Pancreas (tissue), 10 donors: Measurements from ENCODE around the gene RPRD1A. TPM values are rescaled to one million over a fixed set of nuclear protein-coding genes. Genes with fewer than 3 reads are reported as not detected.

Source experiments
- ATAC-seq, 4 donors: fragments of 200-7000 bp; cut with Tn5 transposase; one replicate each; pipeline versions ENCODE4 v1.8.0 to v1.9.1; 2020; ENCODE audit warnings: mild to moderate bottlenecking in 4 of 4, moderate library complexity in 4 of 4
- DNase-seq, 6 donors: peaks; one replicate each; pipeline ENCODE4 v3.0.0-alpha.2; 2020
- FAIRE-seq: peaks from 2 replicates; lab custom pipeline; 2012; peaks lifted over from hg19 to GRCh38; lab: Jason Lieb, UNC
- H3K27ac ChIP-seq, 4 donors: fragments of 200-600 bp; sonication (generic); 1 replicate in 3 of 4; 2 replicates in 1 of 4; pipeline versions ENCODE4 v1.5.0 to v1.8.0; 2020
- H3K27me3 ChIP-seq, 4 donors: fragments of 200-600 bp; one replicate each; pipeline ENCODE4 v1.8.0; 2021
- H3K36me3 ChIP-seq, 3 donors: fragments of 200-600 bp; sonication (generic) in 1 of 3; one replicate each; pipeline versions ENCODE4 v1.5.0 to v1.8.0; 2020 to 2021
- H3K4me1 ChIP-seq, 3 donors: fragments of 200-600 bp; one replicate each; pipeline ENCODE4 v1.8.0; 2021
- H3K4me3 ChIP-seq, 4 donors: fragments of 200-600 bp; sonication (generic) in 2 of 4; one replicate each; pipeline versions ENCODE4 v1.5.0 to v1.8.0; 2020 to 2021
- H3K9me3 ChIP-seq, 4 donors: fragments of 200-600 bp; one replicate each; pipeline ENCODE4 v1.8.0; 2021
- WGBS, 2 donors: extraction: QIAGEN DNeasy Blood & Tissue Kit; methylation state at CpG; one replicate each; pipeline ENCODE4 v1.1.7; 2013; 5-methylcytosine and 5-hydroxymethylcytosine counted together
- intact Hi-C, 3 donors: fragments of 100-400 bp; cut with DNase I; formaldehyde crosslinking; loops; one replicate each; pipeline versions ENCODE4 v1.11.1 to v1.14.2; 2022
- polyA plus RNA-seq, 2 donors: library from polyadenylated mRNA; stranded (reverse); fragments of 200-250 nt; gene quantifications; one replicate each; pipeline ENCODE4 v1.2.3, GENCODE V29; 2013
- total RNA-seq, 6 donors: library from RNA; stranded (reverse); fragmentation: NEBNext Ultra II Directional in 4 of 6; extraction: Animal tissue kit (Norgen Biotek cat#: 25700) in 4 of 6; gene quantifications; one replicate each; pipeline versions ENCODE4 v1.2.1 to v1.2.4, GENCODE V29; 2021 to 2023
- TF ChIP-seq, protein P1 (sequence below), 4 donors: fragments of 200-600 bp; sonication (generic) in 3 of 4; IDR thresholded peaks; one replicate each; pipeline versions ENCODE4 v1.5.0 to v1.8.0; 2021; ENCODE audit warnings: antibody characterized with exemption in 4 of 4
- donor health status: healthy with polysubstance abuse.
- donor health status: DM: no; HTN: no; CAD: no; lungs with moderate emphysema.
- donor health status: DM: no; HTN: no; CAD: no.
- donor health status: control.
- donor health status: control.
- donor health status: Bipolar disorder and iron deficiency.
- donor health status: DM: yes; HTN: yes; CAD: no.
- donor health status: DM: no; HTN: no; CAD: no.
- donor health status: DM: no; HTN: no; CAD: no.
- donor health status: DM: yes; HTN: yes; CAD: no.

RPRD1A gene
- total and polyA plus RNA-seq, 8 donors = 14.0 to 30.9 (median 21.9) TPM

DNA sequence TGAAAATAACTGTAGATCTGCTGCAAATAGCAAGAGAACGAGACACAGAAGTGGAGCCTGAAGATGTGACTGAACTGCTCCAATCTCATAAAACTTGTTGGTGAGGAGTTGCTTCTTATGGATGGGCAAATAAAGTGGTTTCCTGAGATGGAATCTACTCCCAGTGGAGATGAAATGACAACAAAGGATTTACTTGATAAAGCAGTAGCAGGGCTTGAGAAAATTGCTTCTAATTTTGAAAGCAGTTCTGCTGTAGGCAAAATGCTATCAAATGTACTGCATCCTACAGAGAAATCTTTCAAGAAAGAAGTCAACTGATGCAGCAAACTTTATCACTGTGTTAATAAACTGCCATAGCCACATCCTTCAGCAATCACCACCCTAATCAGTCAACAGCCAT lies 44.0 kb downstream of the RPRD1A start:
- WGBS, 2 donors = 92 to 97% methylated on average over 1 of the region's 1 CpG

GRCh38 chr18:36020174-36020711 lies 47.1 kb downstream of the RPRD1A start:
- intact Hi-C loops = no loop called here
- 85 to 87% methylated on average over 3 of the region's 3 CpGs for WGBS, 2 donors
- Histone ChIP-seq H3K9me3 (no peaks in the 10 kb centered on the region), H3K4me1 (peaks cover 0 to 2% (median 0%) of the 10 kb centered on the region in 3 donors), H3K27me3 (no peaks in the 10 kb centered on the region), H3K27ac (no peak overlapping the region), H3K36me3 (peaks cover 0 to 6% (median 0%) of the 10 kb centered on the region in 3 donors), H3K4me3 (no peak overlapping the region)
- DNase-seq (no peak), FAIRE-seq (no peak), ATAC-seq (no peak)
- TF ChIP-seq, protein P1, sequence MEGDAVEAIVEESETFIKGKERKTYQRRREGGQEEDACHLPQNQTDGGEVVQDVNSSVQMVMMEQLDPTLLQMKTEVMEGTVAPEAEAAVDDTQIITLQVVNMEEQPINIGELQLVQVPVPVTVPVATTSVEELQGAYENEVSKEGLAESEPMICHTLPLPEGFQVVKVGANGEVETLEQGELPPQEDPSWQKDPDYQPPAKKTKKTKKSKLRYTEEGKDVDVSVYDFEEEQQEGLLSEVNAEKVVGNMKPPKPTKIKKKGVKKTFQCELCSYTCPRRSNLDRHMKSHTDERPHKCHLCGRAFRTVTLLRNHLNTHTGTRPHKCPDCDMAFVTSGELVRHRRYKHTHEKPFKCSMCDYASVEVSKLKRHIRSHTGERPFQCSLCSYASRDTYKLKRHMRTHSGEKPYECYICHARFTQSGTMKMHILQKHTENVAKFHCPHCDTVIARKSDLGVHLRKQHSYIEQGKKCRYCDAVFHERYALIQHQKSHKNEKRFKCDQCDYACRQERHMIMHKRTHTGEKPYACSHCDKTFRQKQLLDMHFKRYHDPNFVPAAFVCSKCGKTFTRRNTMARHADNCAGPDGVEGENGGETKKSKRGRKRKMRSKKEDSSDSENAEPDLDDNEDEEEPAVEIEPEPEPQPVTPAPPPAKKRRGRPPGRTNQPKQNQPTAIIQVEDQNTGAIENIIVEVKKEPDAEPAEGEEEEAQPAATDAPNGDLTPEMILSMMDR (IDR thresholded peaks at IDR 0.05) = no peak

More for the DNA sequence above, 44.0 kb downstream of the RPRD1A start:
- ATAC-seq (no peak), FAIRE-seq (no peak), DNase-seq (no peak)
- TF ChIP-seq, protein P1 (IDR thresholded peaks at IDR 0.05) = no peak
- Histone ChIP-seq H3K4me1 (peaks cover 3 to 22% (median 4%) of the 10 kb centered on the region in 3 donors), H3K4me3 (no peak overlapping the region), H3K36me3 (peaks cover 0 to 10% (median 0%) of the 10 kb centered on the region in 3 donors), H3K27ac (no peak overlapping the region), H3K9me3 (no peaks in the 10 kb centered on the region), H3K27me3 (no peaks in the 10 kb centered on the region)
- intact Hi-C loops = no loop called here

- H3K9me3 ChIP-seq = no peaks in the 10 kb centered on the region
- TF ChIP-seq, protein P1 (IDR thresholded peaks at IDR 0.05) = no peak
- no peak for FAIRE-seq
- H3K27ac ChIP-seq = no peak overlapping the region
- 73 to 74% methylated on average over 2 of the region's 2 CpGs for WGBS, 2 donors
- ATAC-seq = no peak
- intact Hi-C loops = loop anchor here in 2 of 3 donors (5.0 to 10.0 kb wide), 2 partner anchors 265 to 268 kb away; no protein-coding TSS in a partner anchor
- H3K27me3 ChIP-seq = no peaks in the 10 kb centered on the region
- no peak for DNase-seq
- no peaks in the 10 kb centered on the region for H3K4me1 ChIP-seq
- H3K36me3 ChIP-seq = no peaks in the 10 kb centered on the region
- H3K4me3 ChIP-seq = no peak overlapping the region
These were observed 50.1 kb downstream of the RPRD1A start for GRCh38 chr18:36017232-36017631.

- H3K36me3 ChIP-seq = no peaks in the 10 kb centered on the region
- TF ChIP-seq, protein P1 (IDR thresholded peaks at IDR 0.05) = no peak
- DNase-seq = no peak
- H3K9me3 ChIP-seq = no peaks in the 10 kb centered on the region
- H3K4me3 ChIP-seq = no peak overlapping the region
- H3K4me1 ChIP-seq = no peaks in the 10 kb centered on the region
- intact Hi-C loops = loop anchor here in 2 of 3 donors (5.0 to 10.0 kb wide), 2 partner anchors 267 to 269 kb away; no protein-coding TSS in a partner anchor
- ATAC-seq = no peak
- 89 to 95% methylated on average over 3 of the region's 3 CpGs for WGBS, 2 donors
- no peak overlapping the region for H3K27ac ChIP-seq
- no peak for FAIRE-seq
- H3K27me3 ChIP-seq = no peaks in the 10 kb centered on the region
These were observed 51.7 kb downstream of the RPRD1A start for GRCh38 chr18:36015629-36016028.

GRCh38 chr18:36012891-36013290 lies 54.5 kb downstream of the RPRD1A start:
- intact Hi-C loops = loop anchor here in 1 of 3 donors (10.0 kb wide), 1 partner anchor 272 kb away; no protein-coding TSS in a partner anchor
- ATAC-seq = no peak
- TF ChIP-seq, protein P1 (IDR thresholded peaks at IDR 0.05) = no peak
- no peak for DNase-seq
- no peaks in the 10 kb centered on the region for H3K4me1 ChIP-seq
- H3K27ac ChIP-seq = no peak overlapping the region
- H3K36me3 ChIP-seq = no peaks in the 10 kb centered on the region
- H3K9me3 ChIP-seq = no peaks in the 10 kb centered on the region
- 96 to 99% methylated on average over 2 of the region's 2 CpGs for WGBS, 2 donors
- H3K4me3 ChIP-seq = no peak overlapping the region
- FAIRE-seq = no peak
- H3K27me3 ChIP-seq = no peaks in the 10 kb centered on the region
